Ishikawa (cell line): ENCODE measurements around the gene SOWAHC.

Experiments
- CEBPB ChIP-seq: IDR thresholded peaks from 2 replicates; pipeline ENCODE4 v1.6.1; 2012
- CREB1 ChIP-seq: IDR thresholded peaks from 2 replicates; pipeline ENCODE4 v1.6.1; 2012; ENCODE audit warnings: low read depth
- EGR1 ChIP-seq: IDR thresholded peaks from 2 replicates; pipeline ENCODE4 v1.6.1; 2012
- EP300 ChIP-seq: IDR thresholded peaks from 2 replicates; pipeline ENCODE4 v1.6.1; 2012; ENCODE audit warnings: borderline replicate concordance
- FOXM1 ChIP-seq: IDR thresholded peaks from 2 replicates; pipeline ENCODE4 v1.6.1; 2012; ENCODE audit warnings: low read depth, borderline replicate concordance
- MAX ChIP-seq: IDR thresholded peaks from 2 replicates; pipeline ENCODE4 v1.6.1; 2012
- NFIC ChIP-seq: IDR thresholded peaks from 2 replicates; pipeline ENCODE4 v1.6.1; 2012
- RAD21 ChIP-seq: IDR thresholded peaks from 2 replicates; pipeline ENCODE4 v1.6.1; 2012; ENCODE audit warnings: low read depth
- REST ChIP-seq: IDR thresholded peaks from 2 replicates; pipeline ENCODE4 v1.6.1; 2012; ENCODE audit warnings: low read depth, mild to moderate bottlenecking
- TAF1 ChIP-seq: IDR thresholded peaks from 2 replicates; pipeline ENCODE4 v1.6.1; 2012; ENCODE audit warnings: low read depth, mild to moderate bottlenecking
- TCF12 ChIP-seq: IDR thresholded peaks from 2 replicates; pipeline ENCODE4 v1.6.1; 2012; ENCODE audit warnings: low read depth
- TEAD4 ChIP-seq: IDR thresholded peaks from 2 replicates; pipeline ENCODE4 v1.6.1; 2012
- USF1 ChIP-seq: IDR thresholded peaks from 2 replicates; pipeline ENCODE4 v1.6.1; 2012
- YY1 ChIP-seq: IDR thresholded peaks from 2 replicates; pipeline ENCODE4 v1.6.1; 2012; ENCODE audit warnings: low read depth
- ZBTB7A ChIP-seq: IDR thresholded peaks from 2 replicates; pipeline ENCODE4 v1.6.1; 2012; ENCODE audit warnings: low read depth

SOWAHC gene

GRCh38 chr2:109586687-109587086 lies 27.5 kb upstream of the SOWAHC start:
- no peak for TF ChIP-seq EGR1
- no peak for TF ChIP-seq EP300
- TF ChIP-seq TCF12: no peak
- no peak for TF ChIP-seq FOXM1
- no peak for TF ChIP-seq CREB1
- TF ChIP-seq ZBTB7A: no peak
- no peak for TF ChIP-seq REST
- TF ChIP-seq USF1: no peak
- no peak for TF ChIP-seq YY1

GRCh38 chr2:109591206-109591605 lies 23.0 kb upstream of the SOWAHC start:
- TF ChIP-seq USF1 (no peak), EP300 (no peak), CEBPB (no peak), TAF1 (no peak), ZBTB7A (no peak), FOXM1 (no peak), EGR1 (no peak), YY1 (no peak), TCF12 (no peak), TEAD4 (no peak), NFIC (no peak), CREB1 (no peak)

GRCh38 chr2:109592905-109593304 lies 21.3 kb upstream of the SOWAHC start:
- TF ChIP-seq RAD21 (no peak), TCF12 (no peak), YY1 (no peak), CREB1 (no peak), MAX (no peak), EGR1 (no peak)

GRCh38 chr2:109594246-109594885 lies 19.8 kb upstream of the SOWAHC start:
- TF ChIP-seq EGR1 (no peak), YY1 (no peak), USF1 (no peak), CEBPB (no peak), REST (no peak), RAD21 (no peak), ZBTB7A (no peak), EP300 (no peak), NFIC (no peak), TCF12 (no peak)

GRCh38 chr2:109595644-109596043 lies 18.5 kb upstream of the SOWAHC start:
- TF ChIP-seq MAX: no peak
- TF ChIP-seq YY1: no peak
- no peak for TF ChIP-seq REST
- TF ChIP-seq RAD21: no peak
- no peak for TF ChIP-seq CREB1
- no peak for TF ChIP-seq TEAD4
- no peak for TF ChIP-seq ZBTB7A
- no peak for TF ChIP-seq EP300
- TF ChIP-seq TAF1: no peak
- TF ChIP-seq EGR1: no peak
